Brain microvascular endothelial cell (primary cell): ENCODE measurements around the gene TRPV5.

ENCODE experiments used
- DNase-seq: peaks from one replicate; pipeline ENCODE4 v3.0.0-alpha.2; 2020
- H3K27ac ChIP-seq: fragments of 250-450 bp; sonication (Bioruptor Pico); 2 replicates; pipeline ENCODE4 v1.5.1; 2020; ENCODE audit warnings: mild to moderate bottlenecking, moderate library complexity
- H3K27me3 ChIP-seq: fragments of 250-450 bp; sonication (Bioruptor Pico); replicated peaks from 2 replicates; pipeline ENCODE4 v1.5.1; 2020; ENCODE audit warnings: mild to moderate bottlenecking
- H3K36me3 ChIP-seq: fragments of 250-450 bp; sonication (Bioruptor Pico); replicated peaks from 2 replicates; pipeline ENCODE4 v1.5.1; 2020; ENCODE audit warnings: mild to moderate bottlenecking
- H3K4me3 ChIP-seq: 2 replicates; pipeline ENCODE4 v1.5.1; 2011; ENCODE audit warnings: low read depth, mild to moderate bottlenecking, control low read depth, low read length, moderate library complexity
- CTCF ChIP-seq: IDR thresholded peaks from 2 replicates; pipeline ENCODE4 v1.5.1; 2011; ENCODE audit warnings: low read depth, mild to moderate bottlenecking, moderate library complexity, low read length, control low read depth, inconsistent platforms; ENCODE audit errors: missing control alignments
- in situ Hi-C: cut with HindIII; loops from 2 replicates; pipeline ENCODE4 v1.10.0; 2017; ENCODE audit warnings: low sequenced_read_pairs, low pct_ligation_motif_present

TRPV5 gene

GRCh38 chr7:142862786-142863400 is 70.7 kb downstream of the TRPV5 start:
- Histone ChIP-seq H3K36me3 (no peaks in the 10 kb centered on the region), H3K27me3 (no peaks in the 10 kb centered on the region), H3K4me3 (no peak overlapping the region), H3K27ac (no peak overlapping the region)
- in situ Hi-C loops = no loop called here
- DNase-seq = no peak
- TF ChIP-seq CTCF = no peak

- in situ Hi-C loops = no loop called here
Measured at GRCh38 chr7:142862351-142862750, 71.2 kb downstream of the TRPV5 start.

DNA sequence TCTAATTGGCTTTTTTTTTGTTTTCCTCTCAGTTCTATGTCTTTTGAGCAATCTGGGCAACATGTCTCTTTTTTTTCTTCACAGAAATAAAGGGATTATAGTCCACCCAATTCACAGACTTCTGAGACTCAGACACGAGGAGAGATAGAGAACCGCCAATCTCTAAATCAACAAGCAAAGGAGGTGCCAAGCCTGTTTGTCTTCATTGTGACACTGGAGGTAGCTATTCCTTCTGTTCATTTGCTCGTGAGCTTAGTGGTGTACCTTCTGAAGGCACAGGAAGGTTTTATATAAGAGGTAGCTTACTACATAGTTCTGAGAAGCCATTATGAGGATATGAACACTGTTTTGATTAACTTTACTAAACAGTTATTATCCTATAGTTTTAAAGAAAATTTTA is 72.6 kb downstream of the TRPV5 start:
- H3K36me3 ChIP-seq = no peaks in the 10 kb centered on the region
- H3K27me3 ChIP-seq = no peaks in the 10 kb centered on the region
- no peak for DNase-seq
- no peak for TF ChIP-seq CTCF
- no peak overlapping the region for H3K27ac ChIP-seq
- H3K4me3 ChIP-seq = no peak overlapping the region
- in situ Hi-C loops = no loop called here

More at GRCh38 chr7:142862351-142862750, 71.2 kb downstream of the TRPV5 start:
- H3K4me3 ChIP-seq = no peak overlapping the region
- no peaks in the 10 kb centered on the region for H3K27me3 ChIP-seq
- H3K36me3 ChIP-seq = no peaks in the 10 kb centered on the region
- no peak for TF ChIP-seq CTCF
- DNase-seq = no peak
- no peak overlapping the region for H3K27ac ChIP-seq

DNA sequence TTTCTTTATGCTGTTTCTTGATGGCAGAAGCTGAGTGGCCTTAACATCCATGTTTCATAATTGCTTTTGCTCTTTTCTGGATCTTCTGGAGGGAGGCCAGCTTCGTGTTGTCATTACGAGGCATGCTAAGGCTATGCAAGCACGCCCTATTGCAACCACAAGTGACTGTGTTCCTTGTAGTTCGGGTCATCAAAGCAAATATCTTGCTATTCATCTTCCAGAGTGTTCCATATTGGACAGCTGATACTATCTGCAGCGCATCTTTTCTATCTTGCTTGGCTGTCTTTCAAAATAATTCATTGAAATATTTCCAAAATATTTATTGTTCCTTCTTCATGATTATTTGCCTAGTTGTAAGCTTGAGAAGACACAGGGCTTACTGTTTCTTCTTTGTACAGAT is 73.7 kb downstream of the TRPV5 start:
- DNase-seq = peak; percentile 83
- Histone ChIP-seq H3K36me3 (no peaks in the 10 kb centered on the region), H3K4me3 (no peak overlapping the region), H3K27me3 (no peaks in the 10 kb centered on the region), H3K27ac (no peak overlapping the region)
- TF ChIP-seq CTCF = no peak
- in situ Hi-C loops = no loop called here

DNA sequence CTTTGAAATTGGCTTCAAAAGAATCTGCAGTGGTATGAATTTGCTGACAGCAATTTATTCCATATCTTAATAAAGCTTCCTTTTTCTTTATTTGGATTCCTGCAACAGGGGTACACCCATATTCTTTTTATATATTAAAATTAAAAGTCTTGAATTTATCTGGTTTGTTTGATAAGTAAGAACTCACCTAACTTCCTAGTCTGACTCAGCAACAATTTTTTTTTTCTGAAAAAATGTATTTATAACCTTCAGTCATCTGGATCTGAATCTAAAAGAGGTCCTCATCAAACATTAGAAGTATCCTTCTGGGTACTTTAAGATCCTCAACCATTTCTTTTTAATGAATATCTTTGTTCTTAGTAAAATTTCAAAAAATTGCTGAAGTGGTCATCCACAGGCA is 74.1 kb downstream of the TRPV5 start:
- no peaks in the 10 kb centered on the region for H3K27me3 ChIP-seq
- TF ChIP-seq CTCF = no peak
- no peak for DNase-seq
- no peak overlapping the region for H3K27ac ChIP-seq
- in situ Hi-C loops = no loop called here
- no peaks in the 10 kb centered on the region for H3K36me3 ChIP-seq
- H3K4me3 ChIP-seq = no peak overlapping the region
